NCI-H82 treated with DMSO at 0.1 percent for 48 hours (cell line): ENCODE results near the gene TOMM40.
"Not testable (repeated sequence)": the region's sequence is repeated elsewhere in the genome, so short reads cannot be mapped to it uniquely, and the experiment has no call there.

Experiments
- DNase-seq: peaks from one replicate; lab custom pipeline; 2025; ENCODE audit not compliant: unreplicated experiment; lab: John Stamatoyannopoulos, UW

Gene TOMM40

DNA sequence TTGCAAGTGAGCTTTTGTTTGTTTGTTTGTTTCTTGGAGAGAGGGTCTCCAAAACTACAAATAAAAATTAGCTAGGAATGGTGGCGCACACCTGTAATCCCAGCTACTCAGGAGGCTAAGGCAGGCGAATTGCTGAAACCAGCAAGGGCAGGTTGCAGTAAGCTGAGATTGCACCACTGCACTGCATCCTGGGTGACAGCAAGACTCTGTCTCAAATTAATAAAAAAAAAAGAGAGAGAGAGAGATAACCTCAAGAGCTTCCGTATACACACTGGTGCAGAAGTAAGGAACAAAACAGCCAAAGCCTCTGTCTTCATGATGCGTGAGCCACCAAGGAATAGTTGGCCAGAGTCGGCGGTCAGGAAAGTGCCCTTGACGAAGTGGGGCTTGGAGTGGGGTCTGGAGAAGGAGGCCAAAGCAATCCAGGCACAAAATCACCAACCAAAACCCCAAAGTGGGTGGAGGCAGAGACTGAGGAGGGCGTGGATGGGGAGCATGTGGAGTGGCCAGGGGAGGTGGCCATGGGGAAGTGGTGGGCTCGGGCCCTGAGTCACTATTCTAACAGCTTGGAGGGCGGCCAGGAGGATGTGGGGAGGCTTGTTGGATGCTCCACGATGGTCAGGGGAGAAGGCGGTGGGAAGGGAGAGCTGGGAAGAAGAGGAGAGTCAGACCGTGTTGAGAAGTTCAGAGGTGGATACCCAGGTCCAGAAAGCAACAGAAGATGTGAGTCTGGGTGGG lies 21.2 kb upstream of the TOMM40 start:
- no peak for DNase-seq

DNA sequence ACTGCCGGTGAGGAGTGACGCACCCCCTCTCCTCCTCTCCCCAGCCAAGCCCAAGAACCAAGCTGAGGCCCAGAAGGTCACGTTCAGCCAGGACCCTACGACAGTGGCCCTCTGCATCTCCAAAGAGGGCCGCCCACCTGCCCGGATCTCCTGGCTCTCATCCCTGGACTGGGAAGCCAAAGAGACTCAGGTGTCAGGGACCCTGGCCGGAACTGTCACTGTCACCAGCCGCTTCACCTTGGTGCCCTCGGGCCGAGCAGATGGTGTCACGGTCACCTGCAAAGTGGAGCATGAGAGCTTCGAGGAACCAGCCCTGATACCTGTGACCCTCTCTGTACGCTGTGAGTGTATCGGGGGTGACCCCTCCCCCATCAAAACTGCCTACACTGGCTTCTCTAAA lies 19.2 kb upstream of the TOMM40 start:
- no peak for DNase-seq

DNA sequence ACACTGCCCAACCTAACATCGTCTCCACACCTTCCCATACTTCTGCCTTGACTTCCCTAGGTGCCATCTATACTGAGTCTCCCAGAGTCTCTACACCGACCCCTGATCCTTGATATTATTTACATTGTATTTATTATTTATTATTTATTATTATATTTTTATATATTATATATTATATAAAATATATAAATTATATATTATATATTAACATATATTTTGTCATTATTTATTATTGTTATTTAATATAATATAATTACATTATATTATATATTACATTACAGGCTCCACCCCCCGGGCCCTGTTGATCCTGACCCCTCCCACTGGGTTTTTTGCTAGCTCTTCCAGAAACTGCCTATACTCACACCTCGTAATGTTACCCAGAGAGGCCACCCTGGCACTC lies 18.4 kb upstream of the TOMM40 start:
- DNase-seq: no peak

DNA sequence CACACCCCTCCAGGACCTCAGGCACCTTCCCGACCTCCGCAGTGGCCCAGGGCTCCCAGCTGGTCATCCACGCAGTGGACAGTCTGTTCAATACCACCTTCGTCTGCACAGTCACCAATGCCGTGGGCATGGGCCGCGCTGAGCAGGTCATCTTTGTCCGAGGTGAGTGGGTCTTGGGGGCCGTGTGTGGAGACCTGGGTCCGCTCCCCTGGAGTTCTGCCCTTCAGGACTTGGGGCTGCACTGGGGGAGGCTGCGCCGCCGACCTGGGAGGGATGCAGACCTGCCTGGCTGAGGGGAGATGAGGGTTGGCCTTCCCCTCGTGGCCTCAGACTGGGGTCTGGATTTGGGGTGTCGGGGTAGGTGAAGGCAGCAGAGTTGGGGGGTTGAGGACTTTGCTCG lies 16.7 kb upstream of the TOMM40 start:
- no peak for DNase-seq

DNA sequence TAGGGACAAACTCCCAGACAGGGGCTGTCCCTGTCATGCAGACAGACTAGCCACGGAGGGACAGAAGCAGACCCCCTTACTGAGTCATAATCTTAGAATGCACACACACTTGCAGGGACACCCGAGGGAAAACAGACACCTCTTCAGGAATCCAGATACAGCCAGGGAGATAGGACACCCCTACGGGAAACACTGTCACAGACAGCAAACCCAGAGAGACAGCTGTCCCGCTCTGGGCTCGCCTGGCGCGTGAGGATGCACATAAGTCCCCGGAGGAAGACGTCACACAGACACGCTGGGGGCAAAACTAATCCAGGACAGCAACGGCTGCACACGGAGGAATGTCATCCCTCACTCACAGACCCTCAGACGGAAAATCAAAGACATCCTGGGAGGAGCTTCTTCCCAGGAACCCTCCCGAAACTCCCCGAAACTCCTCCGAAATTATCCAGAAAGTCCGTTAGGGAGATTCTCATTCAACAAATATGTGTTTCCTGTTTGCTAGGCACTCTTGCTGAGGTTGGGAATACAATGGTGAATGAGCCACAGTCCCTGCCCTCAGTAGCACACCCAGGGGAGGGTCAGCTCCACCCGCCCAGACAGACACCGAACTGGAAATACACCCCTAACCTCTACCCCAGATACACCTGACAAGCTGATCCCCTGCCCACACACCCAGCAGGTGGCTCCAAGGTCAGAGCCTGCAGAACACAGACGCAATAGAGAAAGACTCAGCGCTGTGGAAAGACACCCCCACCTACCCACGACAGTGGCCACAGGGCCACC lies 15.2 kb upstream of the TOMM40 start:
- peak; percentile 52 for DNase-seq

DNA sequence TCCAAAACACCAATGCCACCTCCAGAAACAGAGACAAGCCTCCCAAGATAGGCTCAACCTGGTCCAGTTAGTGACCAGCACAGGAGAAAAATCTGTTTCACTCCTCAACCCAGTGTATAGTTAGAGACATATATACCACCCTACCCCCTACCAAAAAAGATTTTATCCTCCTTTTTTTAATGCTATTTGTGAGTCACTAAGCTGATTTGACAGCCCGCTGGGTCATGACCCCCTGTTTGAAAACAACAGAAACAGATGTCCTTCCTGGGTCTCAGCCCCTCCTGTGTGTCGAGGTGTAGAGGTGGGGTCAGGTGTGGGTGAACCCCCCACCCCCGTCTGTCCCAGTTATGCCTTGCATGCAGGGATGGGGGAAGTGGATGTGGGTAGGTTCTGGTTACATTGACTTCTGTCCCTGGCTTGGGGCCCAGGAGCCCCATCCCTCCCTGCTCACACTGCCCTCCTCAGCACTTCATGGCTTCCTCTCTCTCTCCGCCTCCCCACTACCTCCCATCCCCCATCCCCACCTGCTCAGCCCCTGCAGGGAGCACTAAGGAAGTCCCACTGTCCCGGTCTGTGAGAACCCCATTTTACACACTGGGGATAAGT lies 14.0 kb upstream of the TOMM40 start:
- peak; percentile 94 for DNase-seq

DNA sequence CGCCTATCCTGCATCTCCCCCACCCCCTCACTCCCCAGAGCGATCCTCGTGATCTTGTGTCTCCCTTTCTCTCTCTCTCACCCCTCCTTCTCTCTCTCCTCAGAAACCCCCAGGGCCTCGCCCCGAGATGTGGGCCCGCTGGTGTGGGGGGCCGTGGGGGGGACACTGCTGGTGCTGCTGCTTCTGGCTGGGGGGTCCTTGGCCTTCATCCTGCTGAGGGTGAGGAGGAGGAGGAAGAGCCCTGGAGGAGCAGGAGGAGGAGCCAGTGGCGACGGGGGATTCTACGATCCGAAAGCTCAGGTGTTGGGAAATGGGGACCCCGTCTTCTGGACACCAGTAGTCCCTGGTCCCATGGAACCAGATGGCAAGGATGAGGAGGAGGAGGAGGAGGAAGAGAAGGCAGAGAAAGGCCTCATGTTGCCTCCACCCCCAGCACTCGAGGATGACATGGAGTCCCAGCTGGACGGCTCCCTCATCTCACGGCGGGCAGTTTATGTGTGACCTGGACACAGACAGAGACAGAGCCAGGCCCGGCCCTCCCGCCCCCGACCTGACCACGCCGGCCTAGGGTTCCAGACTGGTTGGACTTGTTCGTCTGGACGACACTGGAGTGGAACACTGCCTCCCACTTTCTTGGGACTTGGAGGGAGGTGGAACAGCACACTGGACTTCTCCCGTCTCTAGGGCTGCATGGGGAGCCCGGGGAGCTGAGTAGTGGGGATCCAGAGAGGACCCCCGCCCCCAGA lies 12.8 kb upstream of the TOMM40 start:
- no peak for DNase-seq

DNA sequence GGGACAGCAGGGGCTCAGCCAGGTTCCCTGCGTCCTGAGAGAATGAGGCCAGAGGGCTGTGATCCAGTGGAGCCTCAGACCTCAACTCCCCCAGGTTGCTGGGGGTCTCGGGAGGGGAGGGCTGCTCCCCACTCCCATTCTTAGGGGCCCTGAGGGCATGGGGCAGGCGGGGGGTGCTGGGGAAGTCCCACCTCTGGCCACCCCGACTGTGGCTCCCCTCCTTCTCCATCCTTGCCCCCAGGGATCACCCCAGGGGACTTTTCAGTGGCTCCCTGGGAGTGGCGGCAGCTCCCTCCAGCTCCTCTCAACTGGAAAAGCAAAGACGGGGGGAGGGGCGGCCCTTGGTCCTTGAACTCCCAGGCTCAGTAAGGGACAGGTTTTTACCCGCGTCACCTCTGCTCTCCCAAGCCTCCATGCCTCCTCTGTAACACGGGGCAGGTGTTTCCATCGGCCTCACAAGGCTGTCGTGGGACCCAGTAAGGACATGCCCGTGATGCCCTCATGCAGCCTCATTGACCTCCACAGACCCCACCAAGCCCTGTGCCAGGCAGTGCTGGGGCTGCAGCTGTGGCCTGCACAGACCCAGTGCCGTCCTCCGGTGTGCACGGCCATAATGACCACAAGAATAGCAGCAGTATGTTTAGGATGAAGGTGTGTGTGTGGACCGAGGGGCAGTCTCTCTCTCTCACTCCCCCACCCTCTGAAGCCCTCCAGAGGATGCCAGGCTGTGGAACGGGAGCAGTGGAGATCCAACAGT lies 11.6 kb upstream of the TOMM40 start:
- DNase-seq: no peak

DNA sequence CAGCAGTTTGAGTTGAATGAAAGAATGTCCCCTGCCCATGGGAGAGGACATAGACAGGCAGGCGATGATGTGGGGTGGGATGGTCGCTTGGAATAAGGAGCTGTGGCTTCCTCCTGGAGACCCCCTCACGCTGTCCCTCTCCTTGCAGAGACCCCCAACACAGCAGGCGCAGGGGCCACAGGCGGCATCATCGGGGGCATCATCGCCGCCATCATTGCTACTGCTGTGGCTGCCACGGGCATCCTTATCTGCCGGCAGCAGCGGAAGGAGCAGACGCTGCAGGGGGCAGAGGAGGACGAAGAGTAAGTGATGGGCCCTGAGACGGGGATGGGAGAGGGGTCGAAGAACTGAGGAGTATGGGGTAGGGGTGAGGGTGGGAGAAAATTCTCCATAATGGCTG lies 9.0 kb upstream of the TOMM40 start:
- DNase-seq: no peak

DNA sequence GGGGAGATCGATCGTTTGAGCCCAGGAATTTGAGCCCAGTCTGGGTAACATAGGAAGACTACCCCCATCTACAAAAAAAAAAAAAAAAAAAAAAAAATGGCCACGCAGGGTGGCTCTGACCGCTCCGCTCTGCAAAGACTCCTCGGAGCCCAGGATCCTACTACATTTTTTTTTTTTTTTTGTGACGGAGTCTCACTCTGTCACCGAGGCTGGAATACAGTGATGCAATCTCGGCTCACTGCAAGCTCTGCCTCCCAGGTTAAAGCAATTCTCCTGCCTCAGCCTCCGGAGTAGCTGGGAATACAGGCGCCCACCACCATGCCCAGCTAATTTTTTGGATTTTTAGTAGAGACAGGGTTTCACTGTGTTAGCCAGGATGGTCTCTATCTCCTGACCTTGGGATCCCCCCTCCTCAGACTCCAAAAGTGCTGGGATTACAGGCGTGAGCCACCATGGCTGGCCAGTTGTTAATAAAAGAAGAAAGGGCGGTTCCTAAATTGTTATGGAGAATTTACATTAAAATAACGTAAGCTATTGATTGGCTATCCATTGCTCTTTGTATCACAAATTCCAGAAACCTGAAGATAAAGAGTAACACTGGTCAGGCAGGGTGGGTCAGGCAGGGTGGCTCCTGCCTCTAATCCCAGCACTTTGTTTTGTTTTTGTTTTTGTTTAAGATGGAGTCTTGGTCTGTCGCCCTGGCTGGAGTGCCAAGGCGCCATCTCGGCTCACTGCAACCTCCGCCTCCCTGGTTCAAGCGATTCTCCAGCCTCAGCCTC lies 8.2 kb upstream of the TOMM40 start:
- not testable (repeated sequence) for DNase-seq

DNA sequence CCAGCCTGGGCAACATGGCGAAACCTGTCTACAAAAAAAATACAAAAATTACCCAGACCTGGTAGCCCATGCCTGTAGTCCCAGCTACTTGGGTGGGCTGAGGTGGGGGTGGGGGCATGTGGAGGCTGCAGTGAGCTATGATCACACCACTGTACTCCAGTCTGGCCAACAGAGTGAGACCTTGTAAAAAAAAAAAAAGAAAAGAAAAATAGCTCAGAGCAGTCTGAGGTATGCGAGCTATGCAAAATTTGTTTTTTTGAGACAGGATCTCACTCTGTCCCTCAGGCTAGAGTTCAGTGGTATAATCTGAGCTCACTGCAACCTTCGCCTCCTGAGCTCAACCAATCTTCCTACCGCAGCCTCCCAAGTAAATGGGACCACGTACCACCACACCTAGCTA lies 7.1 kb upstream of the TOMM40 start:
- DNase-seq: no peak

DNA sequence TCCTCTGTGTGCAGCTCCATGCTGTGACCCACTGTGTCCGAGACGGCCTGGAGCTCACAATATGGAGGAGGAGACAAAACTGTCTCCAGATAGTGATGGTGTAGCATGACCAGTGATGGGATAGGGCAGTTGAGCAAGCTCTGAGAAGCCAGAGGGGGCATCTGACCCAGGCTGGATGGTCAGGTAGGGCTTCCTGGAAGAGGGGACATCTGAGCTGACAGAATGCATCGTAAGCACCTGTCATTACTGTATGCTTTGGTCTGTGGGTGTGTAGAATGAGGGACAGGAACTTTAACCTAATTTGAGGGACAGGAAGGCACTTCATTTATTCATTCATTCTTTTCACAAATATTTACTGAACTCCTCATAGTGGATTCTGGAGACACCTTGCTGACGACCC lies 6.5 kb upstream of the TOMM40 start:
- no peak for DNase-seq

DNA sequence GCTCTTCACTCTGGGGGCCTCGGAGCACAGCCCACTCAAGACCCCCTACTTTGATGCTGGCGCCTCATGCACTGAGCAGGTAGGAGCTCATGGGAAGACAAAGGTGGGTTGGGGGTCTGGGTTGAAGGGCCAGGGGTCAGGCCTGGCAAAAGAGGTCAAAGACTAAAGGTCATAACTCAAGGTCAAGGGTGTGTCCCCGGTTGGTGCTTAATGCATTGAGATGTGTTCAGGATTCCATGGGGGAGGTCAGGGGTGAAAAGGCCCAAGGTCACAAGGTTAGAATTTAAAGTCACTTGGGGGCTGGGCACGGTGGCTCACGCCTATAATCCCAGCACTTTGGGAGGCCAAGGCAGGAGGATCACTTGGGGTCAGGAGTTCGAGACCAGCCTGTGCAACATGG lies 4.9 kb upstream of the TOMM40 start:
- no peak for DNase-seq

DNA sequence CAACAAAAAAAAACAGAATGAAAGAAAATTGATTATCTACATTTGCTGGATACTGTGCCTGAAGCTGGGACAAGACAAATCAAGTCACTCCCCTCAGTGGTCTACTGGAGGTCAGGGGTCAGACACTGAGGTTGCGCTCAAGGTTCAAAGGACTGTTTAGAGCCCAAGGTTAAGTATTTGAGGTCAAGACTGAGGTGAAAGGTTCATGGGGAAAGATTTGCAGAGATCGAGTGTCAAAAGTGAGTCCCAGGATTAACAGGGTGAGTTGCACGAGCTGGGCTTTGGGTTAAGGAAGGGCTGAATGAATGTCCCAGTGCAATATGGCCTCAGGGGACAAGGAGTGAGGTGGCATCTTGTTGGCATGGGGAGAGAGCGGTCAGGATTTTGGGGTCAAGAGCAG lies 3.4 kb upstream of the TOMM40 start:
- DNase-seq: no peak

DNA sequence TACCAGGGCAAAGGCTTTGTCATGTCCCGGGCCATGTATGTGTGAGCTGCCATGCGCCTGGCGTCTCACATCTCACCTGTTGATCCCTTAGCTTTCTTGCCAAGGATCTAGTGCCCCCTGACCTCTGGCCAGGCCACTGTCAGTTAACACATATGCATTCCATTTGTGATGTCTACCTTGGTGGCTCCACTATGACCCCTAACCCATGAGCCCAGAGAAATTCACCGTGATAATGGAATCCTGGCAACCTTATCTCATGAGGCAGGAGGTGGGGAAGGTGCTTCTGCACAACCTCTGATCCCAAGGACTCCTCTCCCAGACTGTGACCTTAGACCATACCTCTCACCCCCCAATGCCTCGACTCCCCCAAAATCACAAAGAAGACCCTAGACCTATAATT lies 2.7 kb upstream of the TOMM40 start:
- DNase-seq: not testable (repeated sequence)

DNA sequence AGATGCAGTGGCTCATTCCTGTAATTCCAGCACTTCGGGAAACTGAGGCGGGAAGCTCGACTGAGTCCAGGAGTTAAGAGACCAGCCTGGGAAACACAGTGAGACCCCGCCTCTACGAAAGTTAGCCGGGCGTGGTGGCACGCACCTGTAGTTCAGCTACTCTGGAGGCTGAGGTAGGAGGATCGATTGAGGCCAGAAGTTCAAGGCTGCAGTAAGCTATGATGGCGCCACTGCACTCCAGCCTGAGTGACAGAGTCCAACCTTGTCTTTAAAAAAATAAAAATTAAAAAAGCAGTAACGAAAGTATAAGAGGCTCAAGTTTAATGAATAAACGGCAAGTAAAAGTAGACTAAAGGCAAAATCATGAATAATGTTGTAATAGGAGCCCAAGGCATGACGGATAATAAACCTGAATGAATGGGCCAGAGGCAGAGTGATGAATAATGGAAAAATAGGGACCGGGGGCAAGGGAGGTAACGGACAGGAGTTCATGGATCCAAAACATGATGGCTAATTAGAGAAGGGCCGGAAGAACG lies 1.2 kb upstream of the TOMM40 start:
- no peak for DNase-seq

DNA sequence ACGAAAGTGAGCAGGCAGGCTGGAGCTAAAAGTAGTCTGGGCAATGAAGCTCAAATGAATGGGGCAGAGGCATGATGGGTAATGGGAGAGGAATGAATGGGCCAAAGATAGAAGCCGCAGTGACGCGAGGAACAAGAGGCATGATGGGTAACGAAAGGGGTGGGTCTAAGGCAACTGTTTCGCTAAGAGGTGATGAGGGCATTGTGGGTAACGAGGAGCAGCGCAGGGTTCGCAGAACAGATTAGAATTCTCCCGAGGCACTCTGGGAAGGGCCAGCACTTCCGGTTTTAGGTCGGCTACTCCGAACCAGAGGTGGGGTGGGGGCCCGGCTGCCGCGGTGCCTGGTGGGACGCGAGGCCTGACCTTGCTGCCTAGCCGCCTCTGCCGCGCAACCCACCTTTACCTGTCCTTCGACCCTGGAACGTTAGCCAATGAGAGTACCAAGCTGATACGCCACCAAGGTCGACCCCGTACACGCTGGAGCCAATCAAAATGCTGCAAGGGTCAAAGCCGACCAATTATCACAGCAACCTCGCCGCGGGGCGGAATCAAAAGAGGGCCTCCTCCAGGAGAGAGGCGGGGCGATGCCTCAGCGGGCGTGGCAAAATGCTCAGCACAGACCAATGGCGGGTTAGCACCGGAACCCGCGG lies 563 bp upstream of the TOMM40 start:
- peak; percentile 100 for DNase-seq

DNA sequence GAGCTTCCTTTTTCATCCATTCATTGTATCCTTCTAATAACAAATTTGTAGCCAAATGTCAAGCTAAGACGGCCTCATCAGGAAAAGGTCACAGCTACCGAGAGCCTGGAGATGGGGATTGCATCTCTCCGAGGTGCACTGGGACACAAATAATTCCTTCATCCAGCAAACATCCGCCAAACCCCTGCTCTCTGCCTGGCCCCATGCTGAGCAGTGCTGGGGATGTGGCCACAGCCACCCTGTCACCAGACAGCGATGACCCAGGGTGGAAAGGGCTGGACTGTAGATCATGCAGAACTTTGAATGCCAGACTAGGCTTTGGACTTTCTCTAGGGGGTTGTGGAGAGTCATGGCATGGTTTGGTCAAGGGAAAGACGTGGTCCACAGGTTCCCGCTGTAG lies 1.9 kb downstream of the TOMM40 start:
- DNase-seq: no peak

DNA sequence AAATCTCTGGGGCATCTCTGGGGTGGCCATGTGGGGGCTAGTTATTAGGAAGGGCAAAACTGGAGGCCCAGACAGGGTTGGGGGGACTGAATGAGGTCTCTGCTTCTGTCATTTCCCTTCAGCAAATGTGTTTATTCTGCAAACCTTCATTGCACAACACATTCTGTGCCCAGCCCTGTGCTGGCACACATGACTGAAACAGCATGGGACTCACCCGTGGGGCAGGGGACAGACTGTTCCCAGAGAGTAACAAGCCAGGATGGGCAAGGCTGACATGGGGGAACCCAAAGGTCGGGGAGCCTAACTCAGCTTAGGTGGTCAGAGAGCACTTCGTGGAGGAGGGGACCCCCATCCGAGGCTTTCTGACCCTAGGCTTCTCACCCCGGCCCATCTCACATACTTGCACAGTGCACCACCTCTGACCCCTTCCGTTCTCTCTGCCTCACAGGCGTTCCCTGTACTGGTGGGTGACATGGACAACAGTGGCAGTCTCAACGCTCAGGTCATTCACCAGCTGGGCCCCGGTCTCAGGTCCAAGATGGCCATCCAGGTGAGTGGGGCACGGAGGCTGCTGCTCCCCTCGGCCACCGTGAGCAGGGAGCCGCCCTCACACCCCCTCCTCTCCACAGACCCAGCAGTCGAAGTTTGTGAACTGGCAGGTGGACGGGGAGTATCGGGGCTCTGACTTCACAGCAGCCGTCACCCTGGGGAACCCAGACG lies 2.4 kb downstream of the TOMM40 start:
- DNase-seq: no peak
